HCT116 (cell line): ENCODE data around the gene STK39.

Experiments
- CEBPB ChIP-seq: IDR thresholded peaks from 2 replicates; pipeline ENCODE4 v1.6.1; 2012; ENCODE audit warnings: low read depth
- CTCF ChIP-seq, 3 experiments: fragments of 200-600 bp in 1 of 3; sonication (generic) in 1 of 3; IDR thresholded peaks in 2 of 3; conservative IDR thresholded peaks in 1 of 3; 2 replicates each; pipeline ENCODE4 v1.5.1; 2012 to 2017; ENCODE audit warnings: low read depth in 2 of 3, low read length in 2 of 3, antibody characterized with exemption in 1 of 3, borderline replicate concordance in 1 of 3, control low read depth in 1 of 3, mild to moderate bottlenecking in 1 of 3, mixed read lengths in 1 of 3, mixed run types in 1 of 3, moderate library complexity in 1 of 3; ENCODE audit not compliant: insufficient read depth in 1 of 3
- EGR1 ChIP-seq: IDR thresholded peaks from 2 replicates; pipeline ENCODE4 v1.6.1; 2012; ENCODE audit warnings: low read depth
- ELF1 ChIP-seq: IDR thresholded peaks from 2 replicates; pipeline ENCODE4 v1.6.1; 2012; ENCODE audit warnings: low read depth, borderline replicate concordance
- EZH2 ChIP-seq: fragments of 200-600 bp; sonication (generic); IDR thresholded peaks from 2 replicates; pipeline ENCODE4 v1.6.1; 2017; ENCODE audit warnings: antibody characterized with exemption, mixed run types
- TCF7L2 ChIP-seq: IDR thresholded peaks from 2 replicates; pipeline ENCODE4 v1.7.0; 2011; ENCODE audit warnings: borderline replicate concordance, inconsistent platforms; ENCODE audit not compliant: insufficient read depth, insufficient read length; ENCODE audit errors: extremely low read depth

GRCh38 chr2:168025487-168026202 is 221.8 kb downstream of the STK39 start:
- TF ChIP-seq TCF7L2 (no peak), CTCF (IDR thresholded peaks at IDR 0.05 in 2 of 3, conservative IDR thresholded peaks at IDR 0.05 in 1 of 3; ENCODE audit: borderline replicate concordance in 1 of 3, insufficient read depth in 1 of 3, low read depth in 2 of 3, low read length in 2 of 3) (no peak), EZH2 (no peak), CEBPB (no peak), ELF1 (no peak), EGR1 (no peak)
